ENCODE results near the gene RIPK1. TPM values are rescaled to one million over a fixed set of nuclear protein-coding genes. Genes with fewer than 3 reads are reported as not detected.

Gene RIPK1
- total and polyA plus RNA-seq, 9 of the 15 experiments (the other 6 are each of a cell fraction or from before 2014, with no cell fraction given) = 3.8 to 24.9 (median 17.7) TPM

GRCh38 chr6:3053231-3053508, 15.1 kb upstream of the RIPK1 start (continued):
- TF ChIP-seq ZBTB40 (IDR thresholded peaks at IDR 0.05) (peak; percentile 27), ZBTB40 (CRISPR knock-in tag; IDR thresholded peaks at IDR 0.05) (no peak), ZNF79 (CRISPR knock-in tag; IDR thresholded peaks at IDR 0.05; ENCODE audit: low read depth) (no peak), SMARCC2 (IDR thresholded peaks at IDR 0.05; ENCODE audit: low read depth) (no peak), ZNF140 (CRISPR knock-in tag; IDR thresholded peaks at IDR 0.05) (no peak), RAD51 (IDR thresholded peaks at IDR 0.05; ENCODE audit: borderline replicate concordance, low read depth) (0 out of 2 replicates have a peak, but pooled peaks have one; percentile 19), ZNF274 (IDR thresholded peaks at IDR 0.05; ENCODE audit: borderline replicate concordance, low read depth, low read length) (0 out of 2 replicates have a peak, but pooled peaks have one; percentile 19), MBD1 (CRISPR knock-in tag; IDR thresholded peaks at IDR 0.05) (no peak), E2F6 (IDR thresholded peaks at IDR 0.05; ENCODE audit: borderline replicate concordance in 1 of 2, extremely low read depth in 1 of 2, insufficient read depth in 1 of 2, insufficient read length in 1 of 2, low read depth in 1 of 2, low read length in 1 of 2, poor library complexity in 1 of 2, severe bottlenecking in 1 of 2) (no peak), ZNF175 (CRISPR knock-in tag; IDR thresholded peaks at IDR 0.05; ENCODE audit: low read depth) (no peak), RUNX1 (IDR thresholded peaks at IDR 0.05; ENCODE audit: low read depth) (0 out of 2 replicates have a peak, but pooled peaks have one; percentile 49), MITF (IDR thresholded peaks at IDR 0.05) (no peak), PREB (CRISPR knock-in tag; IDR thresholded peaks at IDR 0.05) (no peak), STAG1 (CRISPR knock-in tag; IDR thresholded peaks at IDR 0.05; ENCODE audit: borderline replicate concordance) (no peak)
